ENCODE measurements around the gene XIAP.
"Not testable (repeated sequence)": the region's sequence is repeated elsewhere in the genome, so short reads cannot be mapped to it uniquely, and the experiment has no call there.

The XIAP gene

GRCh38 chrX:123851079-123851478 is 8.8 kb upstream of the XIAP start:
- Mint-ChIP-seq H3K9me3 (no peaks in the 10 kb centered on the region), H3K27me3 (no peaks in the 10 kb centered on the region), H3K36me3 (ENCODE audit: low read depth) (no peaks in the 10 kb centered on the region), H3K4me1 (ENCODE audit: low read depth) (peaks cover 8% of the 10 kb centered on the region), H3K27ac (no peak overlapping the region), H3K4me3 (no peak overlapping the region)

- H3K27me3 Mint-ChIP-seq, result no peaks in the 10 kb centered on the region
- no peak overlapping the region for H3K27ac Mint-ChIP-seq
- H3K9me3 Mint-ChIP-seq, result no peaks in the 10 kb centered on the region
- H3K4me3 Mint-ChIP-seq, result no peak overlapping the region
- H3K36me3 Mint-ChIP-seq (ENCODE audit: low read depth), result no peaks in the 10 kb centered on the region
- H3K4me1 Mint-ChIP-seq (ENCODE audit: low read depth), result peaks cover 9% of the 10 kb centered on the region
Observed at GRCh38 chrX:123854329-123854728, 5.5 kb upstream of the XIAP start.

DNA sequence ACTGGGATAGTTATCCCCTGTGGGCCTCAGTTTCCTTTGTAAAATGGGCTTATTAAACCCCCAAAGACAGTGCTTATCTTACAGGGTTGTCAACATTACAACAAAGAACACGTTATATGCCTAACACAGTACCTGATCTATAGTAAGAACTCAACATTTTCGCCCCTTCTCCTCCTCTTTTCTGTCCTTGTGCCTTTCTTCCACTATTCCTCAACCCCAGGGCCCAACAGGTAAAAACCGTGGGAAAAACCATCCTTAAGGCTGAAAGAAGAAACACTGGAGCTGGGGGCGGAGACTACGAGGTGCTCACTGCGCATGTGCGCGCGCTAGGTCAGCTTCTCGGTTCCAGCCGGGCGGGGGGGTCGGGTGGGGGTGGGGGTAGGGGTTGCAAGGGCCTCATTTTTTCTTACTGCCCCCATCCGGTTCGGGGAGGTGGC is 426 bp upstream of the XIAP start:
- H3K4me1 Mint-ChIP-seq (ENCODE audit: low read depth), result peaks cover 17% of the 10 kb centered on the region
- no peaks in the 10 kb centered on the region for H3K9me3 Mint-ChIP-seq
- peak overlapping the region; percentile 88 for H3K4me3 Mint-ChIP-seq
- peaks cover 3% of the 10 kb centered on the region for H3K36me3 Mint-ChIP-seq (ENCODE audit: low read depth)
- no peaks in the 10 kb centered on the region for H3K27me3 Mint-ChIP-seq
- H3K27ac Mint-ChIP-seq, result peak overlapping the region; percentile 85

- Mint-ChIP-seq H3K27me3 (no peaks in the 10 kb centered on the region), H3K4me3 (peak overlapping the region; percentile 88), H3K36me3 (ENCODE audit: low read depth) (peaks cover 7% of the 10 kb centered on the region), H3K9me3 (no peaks in the 10 kb centered on the region), H3K27ac (peak overlapping the region; percentile 88), H3K4me1 (ENCODE audit: low read depth) (peaks cover 20% of the 10 kb centered on the region)
Observed at GRCh38 chrX:123860983-123861382, 1.1 kb downstream of the XIAP start.

DNA sequence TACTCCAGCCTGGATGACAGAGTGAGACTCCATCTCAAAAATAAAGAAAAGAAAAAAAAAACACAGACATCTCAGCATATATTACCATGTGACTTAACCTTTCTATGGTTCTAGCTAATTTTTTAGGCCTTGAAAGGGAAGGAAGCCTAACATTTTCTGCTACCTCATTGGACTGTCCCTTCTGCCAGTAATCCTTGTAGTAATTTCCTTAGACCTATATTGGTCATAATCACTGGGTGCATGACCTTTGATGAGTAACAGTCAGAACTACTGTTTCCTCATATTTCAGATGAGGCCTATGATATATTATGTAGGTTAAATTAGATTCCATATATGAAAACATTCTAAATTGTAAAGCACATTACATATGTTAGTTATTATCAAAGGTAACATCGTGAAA is 9.6 kb downstream of the XIAP start:
- no peaks in the 10 kb centered on the region for H3K9me3 Mint-ChIP-seq
- no peak overlapping the region for H3K4me3 Mint-ChIP-seq
- H3K27ac Mint-ChIP-seq, result peak overlapping the region; percentile 68
- H3K36me3 Mint-ChIP-seq (ENCODE audit: low read depth), result peaks cover 8% of the 10 kb centered on the region
- H3K27me3 Mint-ChIP-seq, result no peaks in the 10 kb centered on the region
- peaks cover 39% of the 10 kb centered on the region for H3K4me1 Mint-ChIP-seq (ENCODE audit: low read depth)

- H3K36me3 Mint-ChIP-seq (ENCODE audit: low read depth), result peaks cover 4% of the 10 kb centered on the region
- H3K27me3 Mint-ChIP-seq, result no peaks in the 10 kb centered on the region
- H3K9me3 Mint-ChIP-seq, result no peaks in the 10 kb centered on the region
- H3K4me3 Mint-ChIP-seq, result no peak overlapping the region
- H3K27ac Mint-ChIP-seq, result peak overlapping the region; percentile 40
- H3K4me1 Mint-ChIP-seq (ENCODE audit: low read depth), result peaks cover 40% of the 10 kb centered on the region
Observed at GRCh38 chrX:123871309-123871708, 11.5 kb downstream of the XIAP start.

GRCh38 chrX:123873956-123874355 is 14.1 kb downstream of the XIAP start:
- Mint-ChIP-seq H3K4me1 (ENCODE audit: low read depth) (peaks cover 53% of the 10 kb centered on the region), H3K9me3 (no peaks in the 10 kb centered on the region), H3K36me3 (ENCODE audit: low read depth) (peaks cover 4% of the 10 kb centered on the region), H3K27me3 (no peaks in the 10 kb centered on the region), H3K4me3 (no peak overlapping the region), H3K27ac (no peak overlapping the region)

DNA sequence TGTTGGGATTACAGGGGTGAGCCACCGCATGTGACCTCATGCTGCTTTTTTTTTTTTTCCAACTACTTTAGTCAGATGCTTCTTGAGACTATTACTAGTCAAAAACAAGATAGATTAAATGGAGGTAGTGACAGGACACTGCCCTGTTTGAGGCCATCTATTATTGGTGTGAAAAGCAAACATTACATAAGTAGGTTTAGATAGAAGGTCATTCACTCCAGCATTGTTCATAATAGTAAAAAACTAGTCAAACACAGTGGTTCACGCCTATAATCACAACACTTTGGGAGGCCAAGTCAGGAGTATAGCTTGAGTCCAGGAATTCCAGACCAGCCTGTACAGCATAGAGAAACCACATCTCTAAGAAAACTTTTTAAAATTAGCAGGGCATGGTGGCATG is 16.3 kb downstream of the XIAP start:
- Mint-ChIP-seq H3K27me3 (no peaks in the 10 kb centered on the region), H3K9me3 (no peaks in the 10 kb centered on the region), H3K36me3 (ENCODE audit: low read depth) (peaks cover 5% of the 10 kb centered on the region), H3K27ac (no peak overlapping the region), H3K4me1 (ENCODE audit: low read depth) (peaks cover 45% of the 10 kb centered on the region), H3K4me3 (no peak overlapping the region)

DNA sequence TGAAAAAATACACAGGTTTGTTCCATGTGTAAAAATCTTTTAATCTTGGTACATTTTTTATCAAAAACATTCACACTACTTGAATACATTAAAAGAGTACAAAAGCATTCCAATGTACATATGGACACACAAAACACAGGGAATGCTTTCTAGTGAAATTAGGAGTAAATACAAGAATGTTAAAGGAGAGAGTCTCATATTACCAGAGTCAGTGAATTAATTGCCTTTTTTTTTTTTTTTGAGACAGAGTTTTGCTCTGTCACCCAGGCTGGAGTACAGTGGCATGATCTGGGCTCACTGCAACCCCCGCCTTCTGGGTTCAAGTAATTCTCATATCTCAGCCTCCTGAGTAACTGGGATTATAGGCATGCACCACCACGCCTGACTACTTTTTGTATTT is 17.0 kb downstream of the XIAP start:
- no peaks in the 10 kb centered on the region for H3K9me3 Mint-ChIP-seq
- H3K4me3 Mint-ChIP-seq, result peak overlapping the region; percentile 18
- peaks cover 8% of the 10 kb centered on the region for H3K36me3 Mint-ChIP-seq (ENCODE audit: low read depth)
- H3K4me1 Mint-ChIP-seq (ENCODE audit: low read depth), result peaks cover 43% of the 10 kb centered on the region
- H3K27me3 Mint-ChIP-seq, result no peaks in the 10 kb centered on the region
- H3K27ac Mint-ChIP-seq, result no peak overlapping the region

DNA sequence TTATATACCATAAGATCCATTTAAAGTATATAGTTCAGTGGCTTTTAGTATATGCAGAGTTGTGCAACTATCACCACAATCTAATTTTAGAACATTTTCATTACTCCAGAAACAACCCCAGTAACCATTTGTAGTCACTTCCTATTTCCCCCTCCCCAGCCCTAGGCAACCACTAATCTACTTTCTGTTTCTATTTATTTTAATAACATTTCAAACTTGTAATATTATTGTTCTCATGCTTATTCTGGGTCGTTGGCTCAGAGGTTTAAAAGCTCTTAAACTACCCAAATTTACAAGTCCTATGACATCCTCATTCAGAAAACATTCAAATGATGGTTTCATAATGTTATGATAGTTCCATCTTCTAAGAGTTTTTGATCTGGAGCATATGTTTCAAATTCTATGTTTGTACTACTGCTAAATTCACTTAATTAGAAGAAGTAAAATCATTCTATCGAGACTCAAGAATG is 18.4 kb downstream of the XIAP start:
- H3K27me3 Mint-ChIP-seq, result no peaks in the 10 kb centered on the region
- peak overlapping the region; percentile 83 for H3K27ac Mint-ChIP-seq
- H3K4me3 Mint-ChIP-seq, result peak overlapping the region; percentile 63
- no peaks in the 10 kb centered on the region for H3K9me3 Mint-ChIP-seq
- peaks cover 8% of the 10 kb centered on the region for H3K36me3 Mint-ChIP-seq (ENCODE audit: low read depth)
- H3K4me1 Mint-ChIP-seq (ENCODE audit: low read depth), result peaks cover 40% of the 10 kb centered on the region

DNA sequence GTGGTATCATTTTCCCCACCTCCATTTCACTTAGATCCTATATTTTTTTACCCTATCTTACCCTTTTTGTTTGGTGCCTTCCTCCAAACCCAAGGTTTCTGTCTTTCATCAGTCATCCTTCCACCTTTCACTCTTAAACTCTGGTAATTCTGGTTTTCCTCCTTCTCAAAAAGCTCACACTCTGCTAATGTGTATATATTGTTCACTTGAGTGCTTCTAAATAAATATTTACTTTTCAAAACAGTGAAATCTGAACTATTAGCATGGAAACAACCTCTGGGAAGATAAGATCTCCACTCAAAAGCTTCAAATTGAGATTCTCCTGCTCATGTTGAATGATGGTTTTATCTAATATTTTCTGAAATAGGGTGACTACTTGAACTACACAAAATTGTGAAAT is 21.5 kb downstream of the XIAP start:
- Mint-ChIP-seq H3K27me3 (no peaks in the 10 kb centered on the region), H3K27ac (peak overlapping the region; percentile 50), H3K9me3 (no peaks in the 10 kb centered on the region), H3K4me3 (no peak overlapping the region), H3K36me3 (ENCODE audit: low read depth) (peaks cover 12% of the 10 kb centered on the region), H3K4me1 (ENCODE audit: low read depth) (peaks cover 37% of the 10 kb centered on the region)

- H3K9me3 Mint-ChIP-seq, result no peaks in the 10 kb centered on the region
- H3K27ac Mint-ChIP-seq, result no peak overlapping the region
- H3K27me3 Mint-ChIP-seq, result no peaks in the 10 kb centered on the region
- peaks cover 13% of the 10 kb centered on the region for H3K36me3 Mint-ChIP-seq (ENCODE audit: low read depth)
- no peak overlapping the region for H3K4me3 Mint-ChIP-seq
- peaks cover 29% of the 10 kb centered on the region for H3K4me1 Mint-ChIP-seq (ENCODE audit: low read depth)
Observed at GRCh38 chrX:123882391-123882790, 22.5 kb downstream of the XIAP start.

DNA sequence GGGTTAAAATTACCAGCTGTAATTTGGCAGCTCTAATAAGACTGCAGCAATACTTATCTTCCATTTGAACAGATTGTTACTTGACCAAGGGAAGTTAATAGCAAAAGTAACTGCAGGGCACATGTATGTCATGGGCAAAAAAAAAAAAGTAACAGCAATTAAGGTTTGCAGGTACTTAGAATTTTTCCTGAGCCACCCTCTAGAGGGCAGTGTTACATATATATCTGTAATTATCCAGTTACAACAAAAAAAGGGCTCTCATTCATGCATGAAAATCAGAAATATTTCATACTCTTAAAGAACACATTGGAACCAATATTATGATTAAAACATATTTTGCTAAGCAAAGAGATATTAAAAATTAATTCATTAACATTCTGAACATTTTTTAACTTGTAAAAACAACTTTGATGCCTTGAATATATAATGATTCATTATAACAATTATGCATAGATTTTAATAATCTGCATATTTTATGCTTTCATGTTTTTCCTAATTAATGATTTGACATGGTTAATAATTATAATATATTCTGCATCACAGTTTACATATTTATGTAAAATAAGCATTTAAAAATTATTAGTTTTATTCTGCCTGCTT is 25.1 kb downstream of the XIAP start:
- Mint-ChIP-seq H3K36me3 (ENCODE audit: low read depth) (peaks cover 17% of the 10 kb centered on the region), H3K27me3 (no peaks in the 10 kb centered on the region), H3K9me3 (no peaks in the 10 kb centered on the region)

GRCh38 chrX:123899701-123900100 is 39.8 kb downstream of the XIAP start:
- peaks cover 33% of the 10 kb centered on the region for H3K36me3 Mint-ChIP-seq (ENCODE audit: low read depth)

More for the DNA sequence above, 25.1 kb downstream of the XIAP start:
- Mint-ChIP-seq H3K4me1 (ENCODE audit: low read depth) (peaks cover 11% of the 10 kb centered on the region), H3K4me3 (no peak overlapping the region), H3K27ac (no peak overlapping the region)

GRCh38 chrX:123903261-123903660 is 43.4 kb downstream of the XIAP start:
- Mint-ChIP-seq H3K4me1 (ENCODE audit: low read depth) (peaks cover 15% of the 10 kb centered on the region), H3K36me3 (ENCODE audit: low read depth) (peaks cover 36% of the 10 kb centered on the region)
- not testable (repeated sequence) for H3K4me3 Mint-ChIP-seq, H3K27ac Mint-ChIP-seq, H3K9me3 Mint-ChIP-seq, H3K27me3 Mint-ChIP-seq

More at GRCh38 chrX:123899701-123900100, 39.8 kb downstream of the XIAP start:
- no peak overlapping the region for H3K4me3 Mint-ChIP-seq
- no peaks in the 10 kb centered on the region for H3K9me3 Mint-ChIP-seq
- peak overlapping the region; percentile 52 for H3K27ac Mint-ChIP-seq
- peaks cover 5% of the 10 kb centered on the region for H3K4me1 Mint-ChIP-seq (ENCODE audit: low read depth)
- no peaks in the 10 kb centered on the region for H3K27me3 Mint-ChIP-seq

DNA sequence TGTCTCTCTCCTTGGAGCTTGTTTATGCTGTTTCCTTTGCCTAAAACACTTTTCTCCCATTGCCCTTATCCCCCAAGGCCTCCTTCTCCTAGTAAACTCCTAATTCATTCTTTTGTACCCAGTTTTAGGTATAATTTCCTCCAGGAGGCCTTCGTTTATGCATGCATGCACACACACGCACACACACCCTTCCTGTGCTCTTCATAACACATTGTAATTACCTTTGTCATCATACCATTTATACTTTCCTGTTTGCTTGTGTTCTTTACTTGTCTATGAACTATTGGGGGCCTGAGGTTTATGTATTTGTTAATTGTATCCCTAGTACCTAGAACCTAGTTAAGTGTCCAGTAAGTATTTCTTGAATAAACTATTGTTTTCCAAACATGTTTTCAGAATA is 45.5 kb downstream of the XIAP start:
- Mint-ChIP-seq H3K36me3 (ENCODE audit: low read depth) (peaks cover 37% of the 10 kb centered on the region), H3K27ac (no peak overlapping the region), H3K4me1 (ENCODE audit: low read depth) (peaks cover 11% of the 10 kb centered on the region), H3K4me3 (peak overlapping the region; percentile 9), H3K27me3 (no peaks in the 10 kb centered on the region), H3K9me3 (no peaks in the 10 kb centered on the region)

All from stimulated activated naive CD8-positive, alpha-beta T cell treated with anti-CD3 and anti-CD28 coated beads, Interleukin-15, Interleukin-2, amounts not matched to agents 100 ng/mL and 50 ng/mL, for 24 hours (primary cell).